ENCODE measurements around the gene ALDH3B1.

ALDH3B1 gene

GRCh38 chr11:68014947-68015447, 4.9 kb downstream of the ALDH3B1 start:
- TF ChIP-seq HDGF (IDR thresholded peaks at IDR 0.05; ENCODE audit: borderline replicate concordance) (no peak), ZNF384 (IDR thresholded peaks at IDR 0.05) (no peak), L3MBTL2 (conservative IDR thresholded peaks at IDR 0.05) (no peak), ARNT (IDR thresholded peaks at IDR 0.05) (no peak), FOXM1 (IDR thresholded peaks at IDR 0.05; ENCODE audit: borderline replicate concordance) (no peak), NFRKB (IDR thresholded peaks at IDR 0.05) (no peak), SP1 (IDR thresholded peaks at IDR 0.05) (no peak), TARDBP (IDR thresholded peaks at IDR 0.05) (no peak), CTBP1 (IDR thresholded peaks at IDR 0.05; ENCODE audit: borderline replicate concordance) (no peak), LEF1 (IDR thresholded peaks at IDR 0.05; ENCODE audit: borderline replicate concordance) (no peak), BHLHE40 (IDR thresholded peaks at IDR 0.05; ENCODE audit: borderline replicate concordance) (no peak), ELF4 (IDR thresholded peaks at IDR 0.05) (no peak), SUZ12 (IDR thresholded peaks at IDR 0.05) (no peak), FOXA1 (IDR thresholded peaks at IDR 0.05) (no peak)
- TF ChIP-seq, protein P1, sequence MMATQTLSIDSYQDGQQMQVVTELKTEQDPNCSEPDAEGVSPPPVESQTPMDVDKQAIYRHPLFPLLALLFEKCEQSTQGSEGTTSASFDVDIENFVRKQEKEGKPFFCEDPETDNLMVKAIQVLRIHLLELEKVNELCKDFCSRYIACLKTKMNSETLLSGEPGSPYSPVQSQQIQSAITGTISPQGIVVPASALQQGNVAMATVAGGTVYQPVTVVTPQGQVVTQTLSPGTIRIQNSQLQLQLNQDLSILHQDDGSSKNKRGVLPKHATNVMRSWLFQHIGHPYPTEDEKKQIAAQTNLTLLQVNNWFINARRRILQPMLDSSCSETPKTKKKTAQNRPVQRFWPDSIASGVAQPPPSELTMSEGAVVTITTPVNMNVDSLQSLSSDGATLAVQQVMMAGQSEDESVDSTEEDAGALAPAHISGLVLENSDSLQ (IDR thresholded peaks at IDR 0.05), result no peak
- ChIA-PET CTCF (interaction anchor here (0.6 kb wide), 1 partner anchor 536 kb away, joined by 3 read pairs; no protein-coding TSS in a partner anchor), POLR2A (interaction anchor here (1.1 kb wide), 1 partner anchor 22 kb away, joined by 3 read pairs; no protein-coding TSS in a partner anchor)
- no peak for DNase-seq (ENCODE audit: extremely low spot score)

DNA sequence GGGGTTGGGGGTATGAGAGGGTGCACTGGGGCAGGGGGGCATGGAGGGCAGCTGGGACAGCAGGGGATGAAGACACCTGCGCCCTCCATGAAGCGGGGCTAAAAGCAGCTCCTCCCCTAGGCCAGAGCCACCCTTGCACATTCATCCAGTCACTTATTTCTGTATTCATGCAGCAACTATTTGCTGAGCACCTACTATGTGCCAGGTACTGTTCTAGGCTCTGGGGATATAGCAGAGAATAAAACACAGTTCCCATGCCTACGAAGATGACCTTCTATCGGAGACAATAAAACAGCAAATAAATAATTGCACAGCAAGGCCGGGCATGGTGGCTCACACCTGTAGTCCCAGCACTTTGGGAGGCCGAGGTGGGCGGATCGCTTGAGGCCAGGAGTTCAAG, 5.3 kb downstream of the ALDH3B1 start:
- POLR2A ChIA-PET, result no interaction called here
- CTCF ChIA-PET, result no interaction called here
- TF ChIP-seq ZNF384 (IDR thresholded peaks at IDR 0.05) (no peak), HDGF (IDR thresholded peaks at IDR 0.05; ENCODE audit: borderline replicate concordance) (no peak), FOXM1 (IDR thresholded peaks at IDR 0.05; ENCODE audit: borderline replicate concordance) (no peak), SP1 (IDR thresholded peaks at IDR 0.05) (no peak), CTBP1 (IDR thresholded peaks at IDR 0.05; ENCODE audit: borderline replicate concordance) (no peak), ELF4 (IDR thresholded peaks at IDR 0.05) (no peak), LEF1 (IDR thresholded peaks at IDR 0.05; ENCODE audit: borderline replicate concordance) (no peak), NFRKB (IDR thresholded peaks at IDR 0.05) (no peak), SUZ12 (IDR thresholded peaks at IDR 0.05) (no peak), BHLHE40 (IDR thresholded peaks at IDR 0.05; ENCODE audit: borderline replicate concordance) (no peak)
- TF ChIP-seq, protein P1 (IDR thresholded peaks at IDR 0.05), result no peak

GRCh38 chr11:68016161-68016903, 6.2 kb downstream of the ALDH3B1 start:
- TF ChIP-seq CTBP1 (IDR thresholded peaks at IDR 0.05; ENCODE audit: borderline replicate concordance) (no peak), SUZ12 (IDR thresholded peaks at IDR 0.05) (no peak), FOXM1 (IDR thresholded peaks at IDR 0.05; ENCODE audit: borderline replicate concordance) (no peak), LEF1 (IDR thresholded peaks at IDR 0.05; ENCODE audit: borderline replicate concordance) (no peak), FOXK2 (IDR thresholded peaks at IDR 0.05) (no peak)
- CTCF ChIA-PET, result no interaction called here
- POLR2A ChIA-PET, result no interaction called here
- no peak for DNase-seq (ENCODE audit: extremely low spot score)

More for the DNA sequence above, 5.3 kb downstream of the ALDH3B1 start:
- no peak for DNase-seq (ENCODE audit: extremely low spot score)

DNA sequence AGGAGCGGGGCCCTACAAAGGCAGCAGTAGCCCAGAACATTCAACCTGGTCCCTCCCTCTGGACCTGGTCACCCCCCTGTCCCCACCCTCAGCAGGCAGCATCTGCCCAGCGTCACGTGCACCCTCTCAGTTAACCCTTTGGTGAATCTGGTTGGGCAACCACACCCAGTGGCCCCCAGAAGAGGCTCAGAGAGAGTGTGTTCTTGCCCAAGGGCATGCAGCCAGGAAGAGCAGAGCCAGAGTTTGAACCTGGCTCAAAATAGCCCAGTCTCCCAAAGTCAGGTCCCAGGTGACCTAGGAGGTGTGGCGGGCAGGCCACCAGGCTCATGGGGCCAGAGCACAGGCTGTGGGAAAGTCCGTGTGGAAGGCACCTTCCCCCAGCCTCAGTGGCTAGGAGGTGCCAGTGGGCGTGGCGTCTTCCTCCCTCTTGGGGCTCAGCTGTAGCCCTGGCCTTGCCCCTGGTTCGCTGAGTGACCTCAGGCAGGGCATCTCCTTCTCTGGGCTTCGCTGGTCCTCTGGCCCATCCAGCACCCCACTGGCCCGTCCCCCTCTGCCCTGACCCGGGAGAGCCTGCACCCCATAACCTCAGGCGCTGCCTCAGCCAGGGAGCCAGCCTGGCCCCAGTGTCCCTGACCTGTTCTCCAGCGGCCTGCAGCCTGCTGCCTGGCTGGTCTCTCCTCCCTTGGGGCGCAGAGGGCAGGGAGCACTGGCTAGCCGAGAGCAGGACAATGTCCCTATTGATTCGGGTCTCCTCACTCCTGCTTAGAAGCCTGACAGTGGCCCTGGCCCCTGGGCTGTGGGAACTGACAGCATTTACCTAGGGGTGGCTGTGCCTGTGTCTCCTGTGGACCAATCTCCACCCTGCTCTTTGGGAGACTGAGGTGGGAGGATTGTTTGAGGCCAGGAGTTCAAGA, 7.0 kb downstream of the ALDH3B1 start:
- DNase-seq (ENCODE audit: extremely low spot score), result no peak
- ChIA-PET POLR2A (no interaction called here), CTCF (no interaction called here)
- TF ChIP-seq, protein P1 (IDR thresholded peaks at IDR 0.05), result no peak
- TF ChIP-seq HDGF (IDR thresholded peaks at IDR 0.05; ENCODE audit: borderline replicate concordance) (no peak), FOXA1 (IDR thresholded peaks at IDR 0.05) (no peak), NFRKB (IDR thresholded peaks at IDR 0.05) (no peak), CTBP1 (IDR thresholded peaks at IDR 0.05; ENCODE audit: borderline replicate concordance) (no peak), SUZ12 (IDR thresholded peaks at IDR 0.05) (no peak), ARNT (IDR thresholded peaks at IDR 0.05) (no peak), ZNF384 (IDR thresholded peaks at IDR 0.05) (no peak), ELF4 (IDR thresholded peaks at IDR 0.05) (no peak), SP1 (IDR thresholded peaks at IDR 0.05) (no peak), LEF1 (IDR thresholded peaks at IDR 0.05; ENCODE audit: borderline replicate concordance) (no peak), L3MBTL2 (conservative IDR thresholded peaks at IDR 0.05) (no peak), BHLHE40 (IDR thresholded peaks at IDR 0.05; ENCODE audit: borderline replicate concordance) (no peak), TARDBP (IDR thresholded peaks at IDR 0.05) (no peak), FOXM1 (IDR thresholded peaks at IDR 0.05; ENCODE audit: borderline replicate concordance) (no peak), FOXK2 (IDR thresholded peaks at IDR 0.05) (no peak)

DNA sequence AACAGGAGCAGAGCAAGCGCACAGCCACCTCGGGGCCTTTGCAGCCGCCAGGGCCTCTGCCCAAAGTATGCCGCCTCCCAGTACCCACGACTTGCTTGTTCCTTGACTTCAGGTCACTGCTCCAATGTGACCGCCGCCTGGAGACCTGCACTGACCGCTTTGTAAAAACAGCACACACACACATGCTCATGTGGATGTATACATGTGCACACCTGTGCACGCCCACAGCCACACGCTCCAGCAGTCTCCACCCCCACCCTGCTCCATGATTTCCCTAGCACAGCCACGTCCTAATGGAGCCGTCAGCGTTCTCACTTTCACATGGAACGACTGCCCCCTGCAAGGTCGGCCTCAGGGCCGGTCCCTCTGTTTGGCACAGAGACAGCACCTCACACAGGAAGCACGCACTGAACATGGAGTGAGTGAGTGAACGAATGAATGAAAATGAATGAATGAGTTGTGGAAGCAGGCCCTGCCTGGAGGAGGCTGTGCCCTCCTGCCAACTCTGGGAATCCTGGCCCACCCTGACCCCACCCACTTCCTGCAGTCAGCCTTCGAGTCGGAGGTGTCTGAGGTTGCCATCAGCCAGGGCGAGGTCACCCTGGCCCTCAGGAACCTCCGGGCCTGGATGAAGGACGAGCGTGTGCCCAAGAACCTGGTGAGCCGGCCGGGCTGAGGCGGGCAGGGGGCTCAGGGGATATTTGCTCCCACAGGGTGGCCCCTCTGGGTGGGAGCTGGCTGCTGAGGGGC, 8.0 kb downstream of the ALDH3B1 start:
- no peak for DNase-seq (ENCODE audit: extremely low spot score)
- ChIA-PET CTCF (no interaction called here), POLR2A (interaction anchor here (1.0 to 1.5 kb wide), 2 partner anchors 7 to 12 kb away, joined by 3 to 6 read pairs; no protein-coding TSS in a partner anchor)
- TF ChIP-seq SUZ12 (IDR thresholded peaks at IDR 0.05) (no peak), FOXK2 (IDR thresholded peaks at IDR 0.05) (no peak), ARNT (IDR thresholded peaks at IDR 0.05) (no peak), SP1 (IDR thresholded peaks at IDR 0.05) (no peak), L3MBTL2 (conservative IDR thresholded peaks at IDR 0.05) (no peak), ZNF384 (IDR thresholded peaks at IDR 0.05) (no peak), CTBP1 (IDR thresholded peaks at IDR 0.05; ENCODE audit: borderline replicate concordance) (no peak), FOXA1 (IDR thresholded peaks at IDR 0.05) (no peak)

Data from HEK293T (cell line).